ENCODE data around the gene COA1. TPM values are rescaled to one million over a fixed set of nuclear protein-coding genes. Genes with fewer than 3 reads are reported as not detected.
A peak's percentile ranks its signal among the peaks of the same experiment; 100 is the strongest.

The COA1 gene
- total RNA-seq, 1 donor from 2014 or later = 102 TPM

DNA sequence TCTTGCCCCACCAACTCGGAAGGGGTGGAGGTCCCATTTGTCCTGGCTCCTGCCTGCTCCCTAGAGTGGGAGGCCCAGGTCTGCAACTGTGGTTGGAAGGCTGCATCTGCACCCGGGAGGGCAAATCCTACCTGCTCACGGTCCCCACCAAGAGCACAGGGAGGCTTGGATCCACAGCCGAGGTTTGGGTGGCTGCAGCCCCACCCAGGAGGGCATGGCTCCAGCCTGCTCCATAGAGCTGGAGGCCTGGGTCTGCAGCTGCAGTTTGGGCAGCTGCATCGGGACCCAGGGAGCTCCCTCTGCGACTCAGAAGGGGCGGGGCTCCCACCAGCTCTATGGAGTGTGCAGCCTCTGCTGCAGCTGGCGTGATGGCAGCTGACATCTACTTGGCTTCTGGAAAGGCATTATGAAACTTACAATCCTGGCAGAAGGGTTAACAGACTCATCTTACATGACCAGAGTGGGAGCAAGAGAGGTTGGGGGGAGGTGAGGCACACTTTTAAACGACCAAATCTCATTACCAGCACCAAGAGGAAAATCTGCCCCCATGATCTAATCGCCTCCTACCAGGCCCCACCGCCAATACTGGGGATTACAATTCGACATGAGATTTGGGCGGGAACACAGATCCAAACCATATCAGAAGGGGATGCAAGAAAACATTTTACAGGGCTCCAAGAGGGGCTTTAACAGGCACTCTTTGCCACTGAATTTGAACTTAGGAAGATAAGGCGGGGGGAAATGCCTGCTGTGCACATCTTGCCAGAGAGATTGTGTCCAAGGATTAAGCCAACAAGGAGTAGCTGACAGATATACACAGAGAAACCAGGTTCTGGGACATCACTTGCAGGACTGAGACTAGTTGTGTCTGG lies 20.9 kb upstream of the COA1 start:
- Mint-ChIP-seq H3K9me3 (no peaks in the 10 kb centered on the region), H3K36me3 (ENCODE audit: low read depth) (no peaks in the 10 kb centered on the region), H3K4me3 (no peak overlapping the region), H3K27ac (ENCODE audit: unreplicated experiment) (no peak overlapping the region), H3K4me1 (no peaks in the 10 kb centered on the region), H3K27me3 (ENCODE audit: low read depth) (peaks cover 22% of the 10 kb centered on the region)
- no peak for DNase-seq (ENCODE audit: low read depth, low spot score)
- TF ChIP-seq, protein P1, sequence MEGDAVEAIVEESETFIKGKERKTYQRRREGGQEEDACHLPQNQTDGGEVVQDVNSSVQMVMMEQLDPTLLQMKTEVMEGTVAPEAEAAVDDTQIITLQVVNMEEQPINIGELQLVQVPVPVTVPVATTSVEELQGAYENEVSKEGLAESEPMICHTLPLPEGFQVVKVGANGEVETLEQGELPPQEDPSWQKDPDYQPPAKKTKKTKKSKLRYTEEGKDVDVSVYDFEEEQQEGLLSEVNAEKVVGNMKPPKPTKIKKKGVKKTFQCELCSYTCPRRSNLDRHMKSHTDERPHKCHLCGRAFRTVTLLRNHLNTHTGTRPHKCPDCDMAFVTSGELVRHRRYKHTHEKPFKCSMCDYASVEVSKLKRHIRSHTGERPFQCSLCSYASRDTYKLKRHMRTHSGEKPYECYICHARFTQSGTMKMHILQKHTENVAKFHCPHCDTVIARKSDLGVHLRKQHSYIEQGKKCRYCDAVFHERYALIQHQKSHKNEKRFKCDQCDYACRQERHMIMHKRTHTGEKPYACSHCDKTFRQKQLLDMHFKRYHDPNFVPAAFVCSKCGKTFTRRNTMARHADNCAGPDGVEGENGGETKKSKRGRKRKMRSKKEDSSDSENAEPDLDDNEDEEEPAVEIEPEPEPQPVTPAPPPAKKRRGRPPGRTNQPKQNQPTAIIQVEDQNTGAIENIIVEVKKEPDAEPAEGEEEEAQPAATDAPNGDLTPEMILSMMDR (conservative IDR thresholded peaks at IDR 0.05) = no peak

DNA sequence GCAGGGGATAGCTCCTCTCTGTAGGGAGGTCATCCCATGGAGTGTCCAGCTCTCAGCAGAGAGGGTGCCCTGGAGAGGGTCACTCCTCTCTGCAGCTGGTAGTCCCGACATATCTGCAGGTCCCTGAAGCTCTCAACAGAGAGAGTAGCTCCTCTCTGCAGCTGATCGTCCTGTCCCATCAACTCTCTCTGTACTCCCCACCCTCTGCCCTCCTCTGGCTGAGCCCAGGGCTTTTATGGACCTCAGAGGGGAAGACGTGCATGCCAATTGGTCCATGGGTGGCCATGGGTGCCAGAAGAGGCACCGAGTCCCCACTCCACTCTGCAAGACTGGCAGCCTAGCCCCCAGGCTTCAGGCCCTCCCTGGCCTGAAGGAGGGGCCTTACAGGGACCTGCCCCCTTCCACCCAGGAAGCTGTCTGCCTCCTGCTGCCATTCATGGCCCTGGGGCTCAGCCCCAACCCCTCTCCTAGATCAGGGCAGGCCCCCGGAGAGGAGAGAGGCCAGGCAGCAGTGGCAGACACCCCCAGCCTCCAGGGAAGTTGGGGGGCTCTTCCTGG lies 20.1 kb upstream of the COA1 start:
- no peaks in the 10 kb centered on the region for H3K9me3 Mint-ChIP-seq
- H3K36me3 Mint-ChIP-seq (ENCODE audit: low read depth) = no peaks in the 10 kb centered on the region
- no peak for DNase-seq (ENCODE audit: low read depth, low spot score)
- H3K4me1 Mint-ChIP-seq = no peaks in the 10 kb centered on the region
- no peak overlapping the region for H3K4me3 Mint-ChIP-seq
- H3K27ac Mint-ChIP-seq (ENCODE audit: unreplicated experiment) = no peak overlapping the region
- TF ChIP-seq, protein P1 (conservative IDR thresholded peaks at IDR 0.05) = no peak
- H3K27me3 Mint-ChIP-seq (ENCODE audit: low read depth) = peaks cover 22% of the 10 kb centered on the region

DNA sequence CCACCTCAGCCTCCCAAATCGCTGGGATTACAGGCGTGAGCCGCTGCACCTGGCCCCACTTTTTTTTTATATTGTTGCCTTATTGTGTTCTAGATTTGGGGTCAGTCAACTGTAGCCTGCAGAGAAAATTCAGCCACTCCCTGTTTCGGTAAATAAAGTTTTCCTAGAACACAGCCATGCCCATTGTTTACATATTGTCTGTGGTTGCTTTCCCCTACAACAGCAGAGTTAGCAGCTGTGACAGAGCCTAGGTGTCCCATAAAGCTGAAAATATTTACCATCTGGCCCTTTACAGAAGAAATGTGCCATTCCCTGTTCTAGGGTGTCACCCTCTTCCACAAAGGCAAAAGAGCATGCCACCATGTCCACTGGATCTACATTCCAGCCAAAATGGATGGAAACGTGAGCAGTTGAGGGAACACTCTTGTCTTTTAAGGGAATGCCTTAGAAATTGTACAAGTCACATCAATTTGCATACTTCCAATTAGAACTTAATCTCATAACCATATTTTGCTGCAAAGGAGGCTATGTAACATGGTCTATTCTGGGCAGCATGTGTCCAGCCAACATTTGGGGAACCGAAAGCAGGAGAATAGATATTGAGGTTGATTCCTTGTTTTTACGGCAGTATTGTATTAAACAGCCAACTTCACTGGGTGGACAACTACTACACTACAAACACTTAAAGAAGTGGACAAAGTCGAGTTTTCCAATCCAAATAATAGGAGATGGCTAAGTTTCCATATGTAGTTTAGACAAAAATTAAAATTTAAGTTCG lies 18.2 kb upstream of the COA1 start:
- TF ChIP-seq, protein P1 (conservative IDR thresholded peaks at IDR 0.05) = no peak
- no peak overlapping the region for H3K27ac Mint-ChIP-seq (ENCODE audit: unreplicated experiment)
- no peaks in the 10 kb centered on the region for H3K36me3 Mint-ChIP-seq (ENCODE audit: low read depth)
- H3K4me1 Mint-ChIP-seq = no peaks in the 10 kb centered on the region
- H3K4me3 Mint-ChIP-seq = no peak overlapping the region
- peaks cover 13% of the 10 kb centered on the region for H3K27me3 Mint-ChIP-seq (ENCODE audit: low read depth)
- no peak for DNase-seq (ENCODE audit: low read depth, low spot score)
- no peaks in the 10 kb centered on the region for H3K9me3 Mint-ChIP-seq

DNA sequence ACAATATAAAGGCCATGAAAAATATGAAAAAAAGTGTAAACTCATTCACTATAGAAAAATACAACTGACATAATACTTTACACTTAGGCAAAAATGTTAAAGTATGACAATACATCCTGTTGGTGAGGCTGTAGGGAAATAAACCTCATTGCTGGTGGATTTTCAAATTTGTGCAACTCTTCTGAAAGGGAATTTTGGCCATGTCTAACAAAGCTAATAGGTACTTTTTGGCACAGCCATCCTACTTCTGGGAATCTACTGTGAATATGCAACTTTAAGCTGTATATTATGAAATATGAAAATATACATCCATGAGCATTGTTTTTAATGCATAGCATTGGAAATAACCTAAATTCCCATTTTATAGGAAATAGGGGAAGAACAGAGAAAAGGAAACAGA lies 13.4 kb upstream of the COA1 start:
- Mint-ChIP-seq H3K9me3 (no peaks in the 10 kb centered on the region), H3K4me3 (no peak overlapping the region), H3K36me3 (ENCODE audit: low read depth) (no peaks in the 10 kb centered on the region), H3K4me1 (no peaks in the 10 kb centered on the region), H3K27me3 (ENCODE audit: low read depth) (peaks cover 14% of the 10 kb centered on the region), H3K27ac (ENCODE audit: unreplicated experiment) (no peak overlapping the region)
- TF ChIP-seq, protein P1 (conservative IDR thresholded peaks at IDR 0.05) = no peak
- no peak for DNase-seq (ENCODE audit: low read depth, low spot score)

DNA sequence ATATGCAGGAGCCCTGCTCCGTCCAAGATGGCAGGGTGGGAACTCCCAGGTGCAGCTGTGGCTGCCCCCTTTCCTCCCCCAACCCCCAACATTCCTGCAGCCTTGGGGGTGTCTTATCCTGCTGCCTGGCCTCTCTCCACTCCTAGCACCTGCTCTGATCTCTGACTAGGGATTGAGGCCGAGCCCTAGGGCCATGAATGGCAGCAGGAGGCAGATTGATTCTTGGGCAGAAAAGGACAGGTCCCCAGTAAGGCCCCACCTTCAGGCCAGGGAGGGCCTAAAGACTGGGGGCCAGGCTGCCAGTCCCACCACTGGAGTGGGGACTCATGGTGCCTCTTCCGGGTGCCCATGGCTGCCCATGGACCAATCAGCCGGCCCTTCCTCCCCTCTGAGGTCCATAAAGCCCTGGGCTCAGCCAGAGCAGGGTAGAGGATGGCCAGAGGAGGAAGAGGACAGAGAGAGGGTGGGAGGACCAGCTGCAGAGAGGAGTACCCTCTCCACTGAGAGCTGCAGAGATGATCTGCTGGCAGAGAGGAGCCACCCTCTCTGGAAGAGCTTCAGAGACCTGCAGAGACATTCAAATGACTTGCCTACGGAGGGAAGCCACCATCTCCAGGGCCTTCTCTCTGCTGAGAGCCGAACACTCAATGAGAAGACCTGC lies 8.3 kb upstream of the COA1 start:
- Mint-ChIP-seq H3K4me3 (no peak overlapping the region), H3K27me3 (ENCODE audit: low read depth) (peaks cover 13% of the 10 kb centered on the region), H3K4me1 (no peaks in the 10 kb centered on the region), H3K27ac (ENCODE audit: unreplicated experiment) (peak overlapping the region; percentile 65), H3K9me3 (no peaks in the 10 kb centered on the region), H3K36me3 (ENCODE audit: low read depth) (no peaks in the 10 kb centered on the region)
- TF ChIP-seq, protein P1 (conservative IDR thresholded peaks at IDR 0.05) = no peak
- no peak for DNase-seq (ENCODE audit: low read depth, low spot score)

Measured in neural crest cell (in vitro differentiated cells).